ENCODE measurements around the gene INS.

Gene INS

DNA sequence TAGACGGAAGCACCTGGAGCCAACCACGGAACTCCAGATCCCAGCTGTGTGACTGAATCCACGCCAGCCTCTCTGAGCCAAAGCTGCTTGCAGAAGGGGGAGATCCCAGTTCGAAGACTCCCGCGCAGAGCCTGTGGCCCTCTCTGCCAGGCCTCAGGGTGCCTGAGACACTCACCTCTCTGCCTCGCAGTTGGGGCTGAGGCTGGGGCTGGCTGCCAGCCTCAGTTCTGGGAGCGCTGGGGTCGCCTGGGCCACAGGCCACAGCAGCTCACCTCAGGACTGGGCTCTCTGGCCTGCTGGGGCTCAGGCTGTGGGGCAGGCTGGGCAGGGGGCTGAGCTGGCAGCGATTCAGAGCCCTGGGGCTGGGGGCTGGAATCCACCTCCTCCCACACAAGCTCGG, 13.6 kb downstream of the INS start:
- no peak overlapping the region for H2AFZ ChIP-seq (ENCODE audit: low read depth)
- H3K4me1 ChIP-seq (ENCODE audit: low read depth, poor library complexity, severe bottlenecking), result no peaks in the 10 kb centered on the region
- H4K20me1 ChIP-seq (ENCODE audit: insufficient read depth), result no peaks in the 10 kb centered on the region
- H3K4me2 ChIP-seq, result no peak overlapping the region
- peaks cover 90% of the 10 kb centered on the region for H3K27me3 ChIP-seq (ENCODE audit: insufficient read depth, low read depth)
- TF ChIP-seq, protein P1, sequence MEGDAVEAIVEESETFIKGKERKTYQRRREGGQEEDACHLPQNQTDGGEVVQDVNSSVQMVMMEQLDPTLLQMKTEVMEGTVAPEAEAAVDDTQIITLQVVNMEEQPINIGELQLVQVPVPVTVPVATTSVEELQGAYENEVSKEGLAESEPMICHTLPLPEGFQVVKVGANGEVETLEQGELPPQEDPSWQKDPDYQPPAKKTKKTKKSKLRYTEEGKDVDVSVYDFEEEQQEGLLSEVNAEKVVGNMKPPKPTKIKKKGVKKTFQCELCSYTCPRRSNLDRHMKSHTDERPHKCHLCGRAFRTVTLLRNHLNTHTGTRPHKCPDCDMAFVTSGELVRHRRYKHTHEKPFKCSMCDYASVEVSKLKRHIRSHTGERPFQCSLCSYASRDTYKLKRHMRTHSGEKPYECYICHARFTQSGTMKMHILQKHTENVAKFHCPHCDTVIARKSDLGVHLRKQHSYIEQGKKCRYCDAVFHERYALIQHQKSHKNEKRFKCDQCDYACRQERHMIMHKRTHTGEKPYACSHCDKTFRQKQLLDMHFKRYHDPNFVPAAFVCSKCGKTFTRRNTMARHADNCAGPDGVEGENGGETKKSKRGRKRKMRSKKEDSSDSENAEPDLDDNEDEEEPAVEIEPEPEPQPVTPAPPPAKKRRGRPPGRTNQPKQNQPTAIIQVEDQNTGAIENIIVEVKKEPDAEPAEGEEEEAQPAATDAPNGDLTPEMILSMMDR (conservative IDR thresholded peaks at IDR 0.05; ENCODE audit: low read depth, low read length), result no peak
- H3K27ac ChIP-seq, result no peak overlapping the region
- H3K4me3 ChIP-seq (IDR thresholded peaks at IDR 0.05; ENCODE audit: insufficient read depth, low read depth, low read length), result no peak overlapping the region
- H3K79me2 ChIP-seq (ENCODE audit: insufficient read depth, low read depth), result no peaks in the 10 kb centered on the region
- H3K36me3 ChIP-seq (ENCODE audit: insufficient read depth), result no peaks in the 10 kb centered on the region
- H3K9ac ChIP-seq, result no peak overlapping the region

DNA sequence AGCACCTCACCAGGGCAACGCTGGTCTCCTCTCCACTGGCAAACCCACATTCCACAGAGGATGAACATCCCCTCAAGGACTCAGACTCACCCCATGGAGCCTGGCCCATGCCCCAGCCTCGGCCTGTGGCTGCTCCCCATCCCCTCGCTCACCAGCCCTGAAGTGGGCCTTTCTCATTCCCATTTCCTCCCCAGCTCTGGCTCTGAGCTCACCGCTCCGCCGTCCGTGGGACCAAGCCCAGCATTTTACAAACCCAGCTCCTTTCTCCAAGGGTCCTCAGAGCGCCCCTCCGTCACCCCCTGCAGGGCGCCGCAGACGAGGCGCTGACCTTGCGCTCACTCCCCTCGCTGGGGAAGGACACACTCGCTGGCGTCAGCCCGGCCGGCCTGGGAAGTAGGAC, 15.0 kb downstream of the INS start:
- Histone ChIP-seq H3K36me3 (ENCODE audit: insufficient read depth) (no peaks in the 10 kb centered on the region), H3K4me3 (IDR thresholded peaks at IDR 0.05; ENCODE audit: insufficient read depth, low read depth, low read length) (no peak overlapping the region), H2AFZ (ENCODE audit: low read depth) (no peak overlapping the region), H3K79me2 (ENCODE audit: insufficient read depth, low read depth) (no peaks in the 10 kb centered on the region), H3K27ac (no peak overlapping the region), H3K4me1 (ENCODE audit: low read depth, poor library complexity, severe bottlenecking) (no peaks in the 10 kb centered on the region), H3K27me3 (ENCODE audit: insufficient read depth, low read depth) (peaks cover 96% of the 10 kb centered on the region), H3K9ac (no peak overlapping the region), H3K4me2 (no peak overlapping the region), H4K20me1 (ENCODE audit: insufficient read depth) (no peaks in the 10 kb centered on the region)
- TF ChIP-seq, protein P1 (conservative IDR thresholded peaks at IDR 0.05; ENCODE audit: low read depth, low read length), result no peak

DNA sequence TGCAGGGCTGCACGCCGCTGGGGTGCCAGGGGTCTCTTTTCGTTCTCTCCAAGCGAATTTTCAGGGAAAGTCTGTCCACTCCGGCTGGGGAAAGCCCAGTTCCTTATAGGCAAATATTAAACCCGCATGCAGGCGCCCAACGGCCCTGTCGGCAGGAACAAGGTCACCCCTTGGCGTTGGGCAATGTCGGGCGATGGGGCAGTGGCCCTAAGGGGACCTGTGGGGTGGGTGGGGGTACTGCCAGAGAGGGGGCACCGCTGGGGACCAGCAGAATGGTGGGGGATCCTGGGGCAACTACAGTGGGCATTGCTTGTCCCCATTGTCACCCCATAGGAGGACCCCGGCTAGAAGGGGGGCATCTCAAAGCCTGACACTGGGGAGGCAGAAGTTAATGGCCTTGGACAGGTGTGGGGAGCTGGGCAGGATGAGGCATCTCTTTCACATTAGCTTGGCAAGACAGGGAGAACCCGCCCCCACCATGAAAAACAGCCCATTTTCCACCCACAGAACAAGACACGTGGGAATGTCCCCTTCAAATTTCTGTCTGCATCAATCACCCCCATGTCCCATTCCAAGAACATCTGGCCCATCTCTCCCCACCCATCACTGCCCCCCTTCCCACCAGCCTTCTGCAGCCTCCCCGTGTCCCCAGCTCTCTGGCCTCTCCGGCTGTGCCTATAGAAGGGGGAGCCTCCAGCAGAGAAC, 16.3 kb downstream of the INS start:
- no peaks in the 10 kb centered on the region for H3K79me2 ChIP-seq (ENCODE audit: insufficient read depth, low read depth)
- no peak overlapping the region for H3K27ac ChIP-seq
- TF ChIP-seq, protein P1 (conservative IDR thresholded peaks at IDR 0.05; ENCODE audit: low read depth, low read length), result no peak
- no peaks in the 10 kb centered on the region for H4K20me1 ChIP-seq (ENCODE audit: insufficient read depth)
- H3K27me3 ChIP-seq (ENCODE audit: insufficient read depth, low read depth), result peaks cover 93% of the 10 kb centered on the region
- no peaks in the 10 kb centered on the region for H3K36me3 ChIP-seq (ENCODE audit: insufficient read depth)
- no peak overlapping the region for H3K9ac ChIP-seq
- no peak overlapping the region for H2AFZ ChIP-seq (ENCODE audit: low read depth)
- no peaks in the 10 kb centered on the region for H3K4me1 ChIP-seq (ENCODE audit: low read depth, poor library complexity, severe bottlenecking)
- no peak overlapping the region for H3K4me3 ChIP-seq (IDR thresholded peaks at IDR 0.05; ENCODE audit: insufficient read depth, low read depth, low read length)
- no peak overlapping the region for H3K4me2 ChIP-seq

DNA sequence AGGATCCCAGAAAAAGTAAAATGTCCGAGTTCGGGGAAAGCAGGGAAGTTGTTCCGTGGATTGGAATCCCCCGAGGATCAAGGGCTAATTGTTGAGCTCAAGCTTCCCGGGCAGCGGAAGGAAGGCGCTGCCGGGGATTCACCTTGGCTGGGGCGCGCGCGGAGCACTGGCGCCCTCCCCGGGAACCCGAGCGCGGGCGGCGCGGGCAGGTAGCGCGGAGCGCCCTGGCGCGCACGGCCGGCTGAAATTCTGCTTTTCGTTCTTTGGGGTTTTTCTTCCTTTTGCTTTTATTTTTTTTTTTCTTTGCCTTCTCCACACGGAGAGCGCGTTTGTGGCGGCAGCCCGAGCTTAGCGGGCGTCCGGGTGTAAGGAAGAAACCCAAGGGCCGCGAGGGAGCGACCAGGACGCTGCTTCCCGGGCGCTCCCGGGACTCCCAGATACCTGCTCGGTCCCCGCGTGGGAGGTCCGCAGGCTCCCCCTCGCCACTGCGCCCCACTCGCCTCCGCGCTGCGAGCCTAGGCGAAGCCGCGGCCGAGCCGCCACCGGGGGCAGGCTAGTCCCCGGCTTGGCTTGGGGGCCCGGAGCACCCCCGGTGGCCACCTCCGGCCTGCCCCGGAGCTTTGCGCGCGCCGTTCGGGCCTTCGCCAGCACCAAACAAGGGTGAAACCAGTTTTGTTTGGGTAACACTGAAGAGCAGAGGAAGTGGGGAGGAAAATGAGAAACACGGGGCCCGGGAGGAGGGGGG, 17.0 kb downstream of the INS start:
- H3K4me3 ChIP-seq (IDR thresholded peaks at IDR 0.05; ENCODE audit: insufficient read depth, low read depth, low read length), result no peak overlapping the region
- H3K27me3 ChIP-seq (ENCODE audit: insufficient read depth, low read depth), result peaks cover 86% of the 10 kb centered on the region
- no peak overlapping the region for H3K4me2 ChIP-seq

More for the DNA sequence above, 17.0 kb downstream of the INS start:
- H2AFZ ChIP-seq (ENCODE audit: low read depth), result no peak overlapping the region
- H3K9ac ChIP-seq, result no peak overlapping the region
- no peak overlapping the region for H3K27ac ChIP-seq
- no peaks in the 10 kb centered on the region for H3K36me3 ChIP-seq (ENCODE audit: insufficient read depth)
- no peaks in the 10 kb centered on the region for H4K20me1 ChIP-seq (ENCODE audit: insufficient read depth)
- TF ChIP-seq, protein P1 (conservative IDR thresholded peaks at IDR 0.05; ENCODE audit: low read depth, low read length), result no peak
- H3K4me1 ChIP-seq (ENCODE audit: low read depth, poor library complexity, severe bottlenecking), result no peaks in the 10 kb centered on the region
- no peaks in the 10 kb centered on the region for H3K79me2 ChIP-seq (ENCODE audit: insufficient read depth, low read depth)

Measured in KMS-11 (cell line).